GM23338 (cell line): ENCODE measurements around the gene ATP8A2. TPM values are rescaled to one million over a fixed set of nuclear protein-coding genes. Genes with fewer than 3 reads are reported as not detected.

Experiments used
- ATAC-seq: fragments of 200-7000 bp; cut with Tn5 transposase; 3 replicates; pipeline ENCODE4 v1.9.1; 2020
- DNase-seq: peaks from one replicate; pipeline ENCODE4 v3.0.0-alpha.2; 2015; ENCODE audit warnings: low spot score
- H2AFZ ChIP-seq: fragments of 200-600 bp; sonication (generic); 2 replicates; pipeline ENCODE4 v1.8.0; 2016; ENCODE audit warnings: antibody characterized with exemption, mild to moderate bottlenecking, moderate library complexity
- H3F3A ChIP-seq: fragments of 200-600 bp; sonication (generic); replicated peaks from 2 replicates; pipeline ENCODE4 v1.8.0; 2017; ENCODE audit warnings: antibody characterized with exemption, mixed run types, low read depth
- H3K27ac ChIP-seq: fragments of 200-600 bp; sonication (generic); 2 replicates; pipeline ENCODE4 v1.6.1; 2016; ENCODE audit warnings: low read depth
- H3K27me3 ChIP-seq: fragments of 200-600 bp; sonication (generic); 2 replicates; pipeline ENCODE4 v1.8.0; 2016; ENCODE audit warnings: mild to moderate bottlenecking, mixed run types, moderate library complexity; ENCODE audit not compliant: insufficient read depth
- H3K36me3 ChIP-seq: fragments of 200-600 bp; sonication (generic); 2 replicates; pipeline ENCODE4 v1.8.0; 2016; ENCODE audit warnings: mild to moderate bottlenecking; ENCODE audit not compliant: insufficient read depth
- H3K4me1 ChIP-seq: fragments of 200-600 bp; sonication (generic); 2 replicates; pipeline ENCODE4 v1.8.0; 2016; ENCODE audit warnings: mild to moderate bottlenecking, moderate library complexity; ENCODE audit not compliant: insufficient read depth
- H3K4me2 ChIP-seq: fragments of 200-600 bp; sonication (generic); 2 replicates; pipeline ENCODE4 v1.7.1; 2017; ENCODE audit warnings: mixed run types
- H3K4me3 ChIP-seq: fragments of 200-600 bp; sonication (generic); 2 replicates; pipeline ENCODE4 v1.6.1; 2016; ENCODE audit warnings: mixed run types
- H3K79me2 ChIP-seq: fragments of 200-600 bp; sonication (generic); replicated peaks from 2 replicates; pipeline ENCODE4 v1.8.0; 2017; ENCODE audit warnings: mild to moderate bottlenecking; ENCODE audit not compliant: insufficient read depth
- H3K9me2 ChIP-seq: fragments of 200-600 bp; sonication (generic); 2 replicates; pipeline ENCODE4 v1.8.0; 2017; ENCODE audit not compliant: insufficient read depth
- H4K20me1 ChIP-seq: fragments of 200-600 bp; sonication (generic); replicated peaks from 2 replicates; pipeline ENCODE4 v1.8.0; 2017; ENCODE audit warnings: mild to moderate bottlenecking; ENCODE audit not compliant: insufficient read depth
- H3K27ac Mint-ChIP-seq: 2 replicates; pipeline ENCODE4 v1.8.0; 2020; ENCODE audit warnings: inconsistent platforms, mild to moderate bottlenecking, moderate library complexity, mixed read lengths
- H3K27me3 Mint-ChIP-seq: 3 replicates; pipeline ENCODE4 v1.8.0; 2022; ENCODE audit warnings: low read depth, mild to moderate bottlenecking, moderate library complexity, mixed read lengths, inconsistent platforms; ENCODE audit not compliant: insufficient read depth, poor library complexity
- H3K36me3 Mint-ChIP-seq: 3 replicates; pipeline ENCODE4 v1.8.0; 2021; ENCODE audit warnings: low read depth, mild to moderate bottlenecking, inconsistent platforms, moderate library complexity, mixed read lengths
- H3K4me1 Mint-ChIP-seq: 3 replicates; pipeline ENCODE4 v1.8.0; 2020; ENCODE audit warnings: mild to moderate bottlenecking, inconsistent platforms, mixed read lengths
- H3K4me3 Mint-ChIP-seq: 3 replicates; pipeline ENCODE4 v1.8.0; 2021; ENCODE audit warnings: moderate library complexity, mild to moderate bottlenecking, inconsistent platforms, mixed read lengths
- H3K9me3 Mint-ChIP-seq: 3 replicates; pipeline ENCODE4 v1.8.0; 2020; ENCODE audit warnings: moderate library complexity, mild to moderate bottlenecking, inconsistent platforms, mixed read lengths
- CREB1 ChIP-seq: fragments of 250-450 bp; sonication (Bioruptor Pico); IDR thresholded peaks from 2 replicates; pipeline ENCODE4 v1.5.0; 2020; ENCODE audit warnings: low read depth, mild to moderate bottlenecking, moderate library complexity
- EZH2 ChIP-seq: fragments of 200-600 bp; sonication (generic); IDR thresholded peaks from one replicate; pipeline ENCODE4 v1.8.0; 2017; ENCODE audit warnings: antibody characterized with exemption, mild to moderate bottlenecking, low read depth; ENCODE audit not compliant: unreplicated experiment
- EZH2phosphoT487 ChIP-seq: fragments of 200-600 bp; sonication (generic); IDR thresholded peaks from one replicate; pipeline ENCODE4 v1.8.1; 2018; ENCODE audit warnings: antibody characterized with exemption; ENCODE audit not compliant: unreplicated experiment
- NANOG ChIP-seq: IDR thresholded peaks from 2 replicates; pipeline ENCODE4 v1.6.1; 2016; ENCODE audit warnings: antibody characterized with exemption, borderline replicate concordance
- REST ChIP-seq: IDR thresholded peaks from one replicate; pipeline ENCODE4 v1.6.1; 2018; ENCODE audit warnings: antibody characterized with exemption; ENCODE audit not compliant: unreplicated experiment
- ZNF114 ChIP-seq: fragments of 250-450 bp; sonication (Bioruptor Pico); IDR thresholded peaks from 2 replicates; pipeline ENCODE4 v1.5.0; 2020; ENCODE audit warnings: mild to moderate bottlenecking, moderate library complexity
- ZNF331 ChIP-seq: fragments of 250-450 bp; sonication (Bioruptor Pico); IDR thresholded peaks from 2 replicates; pipeline ENCODE4 v1.5.0; 2020; ENCODE audit warnings: low read depth, mild to moderate bottlenecking, moderate library complexity
- polyA plus RNA-seq: library from polyadenylated mRNA; unstranded; fragments of >200 nt; fragmentation: Nextera tagmentation; extraction: Ambion mirVana; gene quantifications from 2 replicates; pipeline ENCODE4 v1.2.1, GENCODE V29; 2016
- total RNA-seq: library from RNA; depleted of rRNA; stranded (reverse); fragments of >200 nt; shearing (Covaris generic); gene quantifications from 2 replicates; pipeline ENCODE4 v1.2.3, GENCODE V29; 2014
- TF ChIP-seq, protein P1 (sequence below): fragments of 250-450 bp; sonication (Bioruptor Pico); IDR thresholded peaks from 2 replicates; pipeline ENCODE4 v1.5.0; 2020; ENCODE audit warnings: mild to moderate bottlenecking, moderate library complexity

The ATP8A2 gene
- total and polyA plus RNA-seq, 2 experiments from 2014 or later, result 5.7 to 8.8 TPM

DNA sequence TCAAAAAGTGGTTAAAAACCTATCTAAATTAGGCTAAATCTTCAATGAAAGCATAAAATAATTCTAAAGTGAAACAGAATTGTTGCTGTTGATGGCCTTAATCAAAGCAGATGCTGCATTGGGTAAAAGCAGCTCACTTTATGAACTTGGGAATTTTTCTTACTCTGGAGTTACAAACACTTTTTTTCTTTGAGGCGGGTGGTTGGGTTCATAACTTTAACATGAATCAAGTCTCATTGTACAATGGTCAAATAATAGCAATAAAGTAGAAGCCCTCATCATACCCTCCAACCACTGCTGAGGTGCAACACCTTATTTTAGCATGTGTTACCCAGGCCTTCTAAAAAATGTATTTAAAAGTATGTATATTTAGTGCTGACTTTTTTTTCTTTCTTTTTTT is 41.2 kb upstream of the ATP8A2 start (continued):
- TF ChIP-seq EZH2, result no peak

DNA sequence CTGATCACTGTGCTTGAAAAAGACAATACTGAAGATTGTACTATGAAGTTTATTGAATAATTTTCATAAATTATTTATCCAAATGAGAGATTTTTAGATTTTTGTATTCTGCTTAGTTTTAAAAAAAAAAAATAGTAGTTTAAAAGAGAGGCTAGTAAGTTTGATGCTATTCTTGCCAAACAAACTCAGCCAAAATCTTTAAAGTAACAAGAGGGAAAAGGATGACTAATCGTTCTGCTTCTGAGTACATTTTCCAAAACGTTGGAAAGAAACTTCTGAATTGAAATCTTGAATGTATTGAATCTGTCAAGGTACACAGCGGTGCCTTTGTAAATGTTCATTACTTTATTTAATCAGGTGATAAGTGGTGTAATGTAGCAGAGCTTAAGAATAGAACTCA is 35.9 kb upstream of the ATP8A2 start:
- Mint-ChIP-seq H3K4me3 (no peak overlapping the region), H3K4me1 (no peaks in the 10 kb centered on the region), H3K27me3 (no peaks in the 10 kb centered on the region), H3K9me3 (no peaks in the 10 kb centered on the region), H3K36me3 (peaks cover 23% of the 10 kb centered on the region; the same call in 2 of the 3 replicates), H3K27ac (no peak overlapping the region)
- peaks cover 12% of the 10 kb centered on the region for H3K79me2 ChIP-seq
- DNase-seq, result no peak
- no peak overlapping the region for H3K4me2 ChIP-seq
- no peak overlapping the region for H2AFZ ChIP-seq
- H3K36me3 ChIP-seq, result peaks cover 24% of the 10 kb centered on the region; the same call in 1 of the 2 replicates
- no peaks in the 10 kb centered on the region for H3K4me1 ChIP-seq
- peaks cover 4% of the 10 kb centered on the region; the same call in 1 of the 2 replicates for H4K20me1 ChIP-seq
- no peak for ATAC-seq
- no peaks in the 10 kb centered on the region for H3K9me2 ChIP-seq
- no peaks in the 10 kb centered on the region for H3F3A ChIP-seq
- TF ChIP-seq EZH2 (no peak), NANOG (no peak), ZNF114 (CRISPR knock-in tag) (no peak)
- H3K4me3 ChIP-seq, result no peak overlapping the region
- no peak overlapping the region for H3K27ac ChIP-seq
- no peaks in the 10 kb centered on the region for H3K27me3 ChIP-seq

- Histone ChIP-seq H3K9me2 (no peaks in the 10 kb centered on the region), H2AFZ (no peak overlapping the region), H3K4me3 (no peak overlapping the region), H3K27me3 (no peaks in the 10 kb centered on the region), H3K79me2 (no peaks in the 10 kb centered on the region), H3K36me3 (no peaks in the 10 kb centered on the region), H3K4me1 (peaks cover 35% of the 10 kb centered on the region), H3K4me2 (no peak overlapping the region), H4K20me1 (no peaks in the 10 kb centered on the region), H3K27ac (peak overlapping the region; percentile 64), H3F3A (no peaks in the 10 kb centered on the region)
- Mint-ChIP-seq H3K27ac (peak overlapping the region; percentile 41; the same call in 1 of the 2 replicates), H3K4me1 (peaks cover 32% of the 10 kb centered on the region), H3K9me3 (no peaks in the 10 kb centered on the region), H3K27me3 (no peaks in the 10 kb centered on the region), H3K36me3 (peaks cover 5% of the 10 kb centered on the region; the same call in 1 of the 3 replicates), H3K4me3 (no peak overlapping the region)
- ATAC-seq, result peak; percentile 58
- TF ChIP-seq, protein P1, sequence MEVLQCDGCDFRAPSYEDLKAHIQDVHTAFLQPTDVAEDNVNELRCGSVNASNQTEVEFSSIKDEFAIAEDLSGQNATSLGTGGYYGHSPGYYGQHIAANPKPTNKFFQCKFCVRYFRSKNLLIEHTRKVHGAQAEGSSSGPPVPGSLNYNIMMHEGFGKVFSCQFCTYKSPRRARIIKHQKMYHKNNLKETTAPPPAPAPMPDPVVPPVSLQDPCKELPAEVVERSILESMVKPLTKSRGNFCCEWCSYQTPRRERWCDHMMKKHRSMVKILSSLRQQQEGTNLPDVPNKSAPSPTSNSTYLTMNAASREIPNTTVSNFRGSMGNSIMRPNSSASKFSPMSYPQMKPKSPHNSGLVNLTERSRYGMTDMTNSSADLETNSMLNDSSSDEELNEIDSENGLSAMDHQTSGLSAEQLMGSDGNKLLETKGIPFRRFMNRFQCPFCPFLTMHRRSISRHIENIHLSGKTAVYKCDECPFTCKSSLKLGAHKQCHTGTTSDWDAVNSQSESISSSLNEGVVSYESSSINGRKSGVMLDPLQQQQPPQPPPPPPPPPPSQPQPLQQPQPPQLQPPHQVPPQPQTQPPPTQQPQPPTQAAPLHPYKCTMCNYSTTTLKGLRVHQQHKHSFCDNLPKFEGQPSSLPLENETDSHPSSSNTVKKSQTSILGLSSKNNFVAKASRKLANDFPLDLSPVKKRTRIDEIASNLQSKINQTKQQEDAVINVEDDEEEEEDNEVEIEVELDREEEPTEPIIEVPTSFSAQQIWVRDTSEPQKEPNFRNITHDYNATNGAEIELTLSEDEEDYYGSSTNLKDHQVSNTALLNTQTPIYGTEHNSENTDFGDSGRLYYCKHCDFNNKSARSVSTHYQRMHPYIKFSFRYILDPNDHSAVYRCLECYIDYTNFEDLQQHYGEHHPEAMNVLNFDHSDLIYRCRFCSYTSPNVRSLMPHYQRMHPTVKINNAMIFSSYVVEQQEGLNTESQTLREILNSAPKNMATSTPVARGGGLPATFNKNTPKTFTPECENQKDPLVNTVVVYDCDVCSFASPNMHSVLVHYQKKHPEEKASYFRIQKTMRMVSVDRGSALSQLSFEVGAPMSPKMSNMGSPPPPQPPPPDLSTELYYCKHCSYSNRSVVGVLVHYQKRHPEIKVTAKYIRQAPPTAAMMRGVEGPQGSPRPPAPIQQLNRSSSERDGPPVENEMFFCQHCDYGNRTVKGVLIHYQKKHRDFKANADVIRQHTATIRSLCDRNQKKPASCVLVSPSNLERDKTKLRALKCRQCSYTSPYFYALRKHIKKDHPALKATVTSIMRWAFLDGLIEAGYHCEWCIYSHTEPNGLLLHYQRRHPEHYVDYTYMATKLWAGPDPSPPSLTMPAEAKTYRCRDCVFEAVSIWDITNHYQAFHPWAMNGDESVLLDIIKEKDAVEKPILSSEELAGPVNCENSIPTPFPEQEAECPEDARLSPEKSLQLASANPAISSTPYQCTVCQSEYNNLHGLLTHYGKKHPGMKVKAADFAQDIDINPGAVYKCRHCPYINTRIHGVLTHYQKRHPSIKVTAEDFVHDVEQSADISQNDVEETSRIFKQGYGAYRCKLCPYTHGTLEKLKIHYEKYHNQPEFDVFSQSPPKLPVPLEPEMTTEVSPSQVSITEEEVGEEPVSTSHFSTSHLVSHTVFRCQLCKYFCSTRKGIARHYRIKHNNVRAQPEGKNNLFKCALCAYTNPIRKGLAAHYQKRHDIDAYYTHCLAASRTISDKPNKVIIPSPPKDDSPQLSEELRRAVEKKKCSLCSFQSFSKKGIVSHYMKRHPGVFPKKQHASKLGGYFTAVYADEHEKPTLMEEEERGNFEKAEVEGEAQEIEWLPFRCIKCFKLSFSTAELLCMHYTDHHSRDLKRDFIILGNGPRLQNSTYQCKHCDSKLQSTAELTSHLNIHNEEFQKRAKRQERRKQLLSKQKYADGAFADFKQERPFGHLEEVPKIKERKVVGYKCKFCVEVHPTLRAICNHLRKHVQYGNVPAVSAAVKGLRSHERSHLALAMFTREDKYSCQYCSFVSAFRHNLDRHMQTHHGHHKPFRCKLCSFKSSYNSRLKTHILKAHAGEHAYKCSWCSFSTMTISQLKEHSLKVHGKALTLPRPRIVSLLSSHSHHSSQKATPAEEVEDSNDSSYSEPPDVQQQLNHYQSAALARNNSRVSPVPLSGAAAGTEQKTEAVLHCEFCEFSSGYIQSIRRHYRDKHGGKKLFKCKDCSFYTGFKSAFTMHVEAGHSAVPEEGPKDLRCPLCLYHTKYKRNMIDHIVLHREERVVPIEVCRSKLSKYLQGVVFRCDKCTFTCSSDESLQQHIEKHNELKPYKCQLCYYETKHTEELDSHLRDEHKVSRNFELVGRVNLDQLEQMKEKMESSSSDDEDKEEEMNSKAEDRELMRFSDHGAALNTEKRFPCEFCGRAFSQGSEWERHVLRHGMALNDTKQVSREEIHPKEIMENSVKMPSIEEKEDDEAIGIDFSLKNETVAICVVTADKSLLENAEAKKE (CRISPR knock-in tag), result no peak
- TF ChIP-seq CREB1 (CRISPR knock-in tag) (no peak), ZNF114 (CRISPR knock-in tag) (no peak), EZH2 (no peak), REST (no peak), EZH2phosphoT487 (no peak), ZNF331 (no peak)
- DNase-seq, result peak; percentile 16
These were observed 26.2 kb upstream of the ATP8A2 start for GRCh38 chr13:25345576-25345975.
